ENCODE results near the gene PRDX6.

- TF ChIP-seq CTCF (IDR thresholded peaks at IDR 0.05) (no peak), POLR2A (IDR thresholded peaks at IDR 0.05) (no peak), EP300 (IDR thresholded peaks at IDR 0.05; ENCODE audit: low read depth) (no peak)
Observed at GRCh38 chr1:173430677-173431303, 46.3 kb upstream of the PRDX6 start.

All from transverse colon (tissue), 3 donors.